Progenitor cell of endocrine pancreas (in vitro differentiated cells): ENCODE measurements around the gene PTBP3. TPM values are rescaled to one million over a fixed set of nuclear protein-coding genes. Genes with fewer than 3 reads are reported as not detected.

Experiments used
- DNase-seq: peaks from one replicate; pipeline ENCODE4 v3.0.0; 2021; ENCODE audit warnings: low spot score; ENCODE audit not compliant: unreplicated experiment
- H3K27ac Mint-ChIP-seq: 2 replicates; pipeline ENCODE4 v1.8.0; 2021; ENCODE audit warnings: mild to moderate bottlenecking, moderate library complexity, mixed read lengths
- H3K27me3 Mint-ChIP-seq: 2 replicates; pipeline ENCODE4 v1.8.0; 2021; ENCODE audit warnings: mixed read lengths
- H3K36me3 Mint-ChIP-seq: 2 replicates; pipeline ENCODE4 v1.8.0; 2022; ENCODE audit warnings: mixed read lengths; ENCODE audit not compliant: insufficient read depth
- H3K4me1 Mint-ChIP-seq: 2 replicates; pipeline ENCODE4 v1.8.0; 2021; ENCODE audit warnings: low read depth, mixed read lengths
- H3K4me3 Mint-ChIP-seq: 2 replicates; pipeline ENCODE4 v1.8.0; 2021; ENCODE audit warnings: low read depth, mild to moderate bottlenecking, moderate library complexity, mixed read lengths
- H3K9me3 Mint-ChIP-seq: 2 replicates; pipeline ENCODE4 v1.8.0; 2021; ENCODE audit warnings: low read depth, mixed read lengths
- CTCF ChIP-seq: fragments of 200-600 bp; sonication (generic); IDR thresholded peaks from one replicate; pipeline ENCODE4 v1.5.0; 2021; ENCODE audit warnings: antibody characterized with exemption, mild to moderate bottlenecking; ENCODE audit not compliant: unreplicated experiment
- total RNA-seq: library from RNA; stranded (reverse); gene quantifications from 2 replicates; pipeline ENCODE4 v1.2.1, GENCODE V29; 2021

Gene PTBP3
- total RNA-seq, 1 donor from 2014 or later: 67.1 TPM

GRCh38 chr9:112325127-112325526 lies 8.3 kb downstream of the PTBP3 start:
- TF ChIP-seq CTCF: no peak
- H3K36me3 Mint-ChIP-seq: peaks cover 10% of the 10 kb centered on the region
- no peaks in the 10 kb centered on the region for H3K27me3 Mint-ChIP-seq
- peaks cover 23% of the 10 kb centered on the region for H3K4me1 Mint-ChIP-seq
- peak overlapping the region; percentile 39 for H3K27ac Mint-ChIP-seq
- DNase-seq: no peak
- H3K9me3 Mint-ChIP-seq: no peaks in the 10 kb centered on the region
- no peak overlapping the region for H3K4me3 Mint-ChIP-seq

- no peaks in the 10 kb centered on the region for H3K27me3 Mint-ChIP-seq
- peak overlapping the region; percentile 82 for H3K27ac Mint-ChIP-seq
- no peak for DNase-seq
- peaks cover 12% of the 10 kb centered on the region for H3K36me3 Mint-ChIP-seq
- H3K9me3 Mint-ChIP-seq: peaks cover 3% of the 10 kb centered on the region
- no peak for TF ChIP-seq CTCF
- peaks cover 20% of the 10 kb centered on the region for H3K4me1 Mint-ChIP-seq
- no peak overlapping the region for H3K4me3 Mint-ChIP-seq
Measured at GRCh38 chr9:112323378-112323854, 10.0 kb downstream of the PTBP3 start.

- Mint-ChIP-seq H3K4me3 (no peak overlapping the region), H3K36me3 (peaks cover 12% of the 10 kb centered on the region), H3K27ac (peak overlapping the region; percentile 82), H3K9me3 (peaks cover 3% of the 10 kb centered on the region), H3K27me3 (no peaks in the 10 kb centered on the region), H3K4me1 (peaks cover 17% of the 10 kb centered on the region)
- no peak for DNase-seq
- TF ChIP-seq CTCF: no peak
Measured at GRCh38 chr9:112322701-112323377, 10.6 kb downstream of the PTBP3 start.

GRCh38 chr9:112316258-112316943 lies 17.0 kb downstream of the PTBP3 start:
- Mint-ChIP-seq H3K4me3 (no peak overlapping the region), H3K9me3 (peaks cover 3% of the 10 kb centered on the region), H3K36me3 (peaks cover 9% of the 10 kb centered on the region), H3K27me3 (no peaks in the 10 kb centered on the region), H3K27ac (peak overlapping the region; percentile 61), H3K4me1 (peaks cover 3% of the 10 kb centered on the region)
- no peak for DNase-seq
- TF ChIP-seq CTCF: no peak

- no peak for DNase-seq
- no peak for TF ChIP-seq CTCF
- Mint-ChIP-seq H3K27me3 (no peaks in the 10 kb centered on the region), H3K27ac (no peak overlapping the region), H3K4me3 (no peak overlapping the region), H3K9me3 (peaks cover 3% of the 10 kb centered on the region), H3K4me1 (peaks cover 8% of the 10 kb centered on the region), H3K36me3 (peaks cover 7% of the 10 kb centered on the region)
Measured at GRCh38 chr9:112315331-112316257, 17.8 kb downstream of the PTBP3 start.
